ENCODE results near the gene INPPL1.

DNA sequence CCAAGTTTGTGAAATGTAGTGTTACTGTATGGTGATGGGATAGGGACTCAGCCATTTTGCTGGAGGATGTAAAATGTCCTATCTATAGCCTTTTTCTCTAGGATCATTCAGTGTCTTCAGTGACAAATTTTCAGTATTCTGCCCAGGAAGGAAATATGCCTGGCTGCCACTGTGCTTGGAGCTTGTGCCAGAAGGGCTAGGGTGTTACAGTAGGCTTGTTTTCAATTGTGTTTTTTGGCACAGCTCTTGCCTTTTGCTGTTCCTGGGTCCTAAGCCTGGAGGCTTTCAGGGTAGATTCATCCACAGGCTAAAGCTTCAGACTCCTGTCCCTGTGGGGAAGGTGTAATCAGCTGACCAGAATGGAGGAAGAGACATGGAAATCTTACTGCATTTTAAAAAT lies 41.4 kb downstream of the INPPL1 start:
- TF ChIP-seq ZNF274 (IDR thresholded peaks at IDR 0.05; ENCODE audit: insufficient read depth, insufficient read length): no peak
- TF ChIP-seq TCF12 (IDR thresholded peaks at IDR 0.05; ENCODE audit: low read depth, low read length): no peak
- TF ChIP-seq FOS (IDR thresholded peaks at IDR 0.05; ENCODE audit: borderline replicate concordance, extremely low read depth, insufficient read length): no peak
- no peak for TF ChIP-seq ETV6 (conservative IDR thresholded peaks at IDR 0.05 in 1 of 2, IDR thresholded peaks at IDR 0.05 in 1 of 2; ENCODE audit: borderline replicate concordance in 1 of 2, low read depth in 1 of 2)
- TF ChIP-seq, protein P1, sequence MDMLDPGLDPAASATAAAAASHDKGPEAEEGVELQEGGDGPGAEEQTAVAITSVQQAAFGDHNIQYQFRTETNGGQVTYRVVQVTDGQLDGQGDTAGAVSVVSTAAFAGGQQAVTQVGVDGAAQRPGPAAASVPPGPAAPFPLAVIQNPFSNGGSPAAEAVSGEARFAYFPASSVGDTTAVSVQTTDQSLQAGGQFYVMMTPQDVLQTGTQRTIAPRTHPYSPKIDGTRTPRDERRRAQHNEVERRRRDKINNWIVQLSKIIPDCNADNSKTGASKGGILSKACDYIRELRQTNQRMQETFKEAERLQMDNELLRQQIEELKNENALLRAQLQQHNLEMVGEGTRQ (IDR thresholded peaks at IDR 0.05; ENCODE audit: borderline replicate concordance, low read depth, low read length): no peak
- TF ChIP-seq, protein P2, sequence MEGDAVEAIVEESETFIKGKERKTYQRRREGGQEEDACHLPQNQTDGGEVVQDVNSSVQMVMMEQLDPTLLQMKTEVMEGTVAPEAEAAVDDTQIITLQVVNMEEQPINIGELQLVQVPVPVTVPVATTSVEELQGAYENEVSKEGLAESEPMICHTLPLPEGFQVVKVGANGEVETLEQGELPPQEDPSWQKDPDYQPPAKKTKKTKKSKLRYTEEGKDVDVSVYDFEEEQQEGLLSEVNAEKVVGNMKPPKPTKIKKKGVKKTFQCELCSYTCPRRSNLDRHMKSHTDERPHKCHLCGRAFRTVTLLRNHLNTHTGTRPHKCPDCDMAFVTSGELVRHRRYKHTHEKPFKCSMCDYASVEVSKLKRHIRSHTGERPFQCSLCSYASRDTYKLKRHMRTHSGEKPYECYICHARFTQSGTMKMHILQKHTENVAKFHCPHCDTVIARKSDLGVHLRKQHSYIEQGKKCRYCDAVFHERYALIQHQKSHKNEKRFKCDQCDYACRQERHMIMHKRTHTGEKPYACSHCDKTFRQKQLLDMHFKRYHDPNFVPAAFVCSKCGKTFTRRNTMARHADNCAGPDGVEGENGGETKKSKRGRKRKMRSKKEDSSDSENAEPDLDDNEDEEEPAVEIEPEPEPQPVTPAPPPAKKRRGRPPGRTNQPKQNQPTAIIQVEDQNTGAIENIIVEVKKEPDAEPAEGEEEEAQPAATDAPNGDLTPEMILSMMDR (IDR thresholded peaks at IDR 0.05 in 2 of 3, conservative IDR thresholded peaks at IDR 0.05 in 1 of 3; ENCODE audit: control insufficient read depth in 2 of 3, extremely low read depth in 1 of 3, insufficient read depth in 1 of 3, low read depth in 3 of 3, low read length in 3 of 3): no peak
